ENCODE measurements around the gene CEP95. TPM values are rescaled to one million over a fixed set of nuclear protein-coding genes. Genes with fewer than 3 reads are reported as not detected.

The CEP95 gene
- total RNA-seq, 2 donors from 2014 or later: 45.3 to 63.4 TPM

GRCh38 chr17:64585146-64585545 is 78.4 kb downstream of the CEP95 start:
- Mint-ChIP-seq H3K27me3 (no peaks in the 10 kb centered on the region), H3K4me1 (peaks cover 14% of the 10 kb centered on the region), H3K36me3 (ENCODE audit: low read depth) (peaks cover 45% of the 10 kb centered on the region), H3K4me3 (no peak overlapping the region), H3K9me3 (no peaks in the 10 kb centered on the region), H3K27ac (no peak overlapping the region)
- no peak for ATAC-seq (replicated peaks)

Other genes starting within 250 kb of the CEP95 start
- gene TEX2, start 243.7 kb upstream of the CEP95 start, total RNA-seq: 10 to 100 TPM in 1 of 2 donors, 1 to 10 TPM in 1; 9.4 to 14.9 TPM
- gene PECAM1, start 116.1 kb upstream of the CEP95 start, total RNA-seq: under 1 TPM; 0.09 to 0.19 TPM
- not detected for gene MILR1, start 57.9 kb upstream of the CEP95 start, total RNA-seq
- 10 to 100 TPM; 38.8 to 40.9 TPM for gene POLG2, start 9.9 kb upstream of the CEP95 start, total RNA-seq
- 100 to 1,000 TPM; 485 to 742 TPM for gene DDX5, start 688 bp upstream of the CEP95 start, total RNA-seq
- 10 to 100 TPM; 13.4 to 14.2 TPM for gene SMURF2, start 155.3 kb downstream of the CEP95 start, total RNA-seq